ENCODE measurements around the gene ACOT2. TPM values are rescaled to one million over a fixed set of nuclear protein-coding genes. Genes with fewer than 3 reads are reported as not detected.

Gene ACOT2
- total RNA-seq, 4 donors from 2014 or later = 25.9 to 95.0 (median 72.7) TPM

- Histone ChIP-seq H3K27me3 (no peaks in the 10 kb centered on the region), H3K27ac (no peak overlapping the region), H3K36me3 (no peaks in the 10 kb centered on the region), H3K9me3 (no peaks in the 10 kb centered on the region), H3K4me3 (no peak overlapping the region), H3K4me1 (no peaks in the 10 kb centered on the region)
- TF ChIP-seq POLR2A (IDR thresholded peaks at IDR 0.05) = no peak
- no peak for TF ChIP-seq CTCF (IDR thresholded peaks at IDR 0.05)
- no peak for TF ChIP-seq EP300 (IDR thresholded peaks at IDR 0.05)
- 84% methylated on average over 3 of the region's 3 CpGs for WGBS, 2 donors
- DNase-seq (ENCODE audit: low spot score in 2 of 2) = no peak
Observed at GRCh38 chr14:73606271-73606670, 37.3 kb downstream of the ACOT2 start.

- Histone ChIP-seq H3K27me3 (no peaks in the 10 kb centered on the region), H3K4me1 (peaks cover 0 to 4% (median 0%) of the 10 kb centered on the region in 4 donors), H3K9me3 (no peaks in the 10 kb centered on the region), H3K27ac (no peak overlapping the region), H3K4me3 (no peak overlapping the region), H3K36me3 (no peaks in the 10 kb centered on the region)
- DNase-seq (ENCODE audit: low spot score in 2 of 2) = no peak
- TF ChIP-seq CTCF (IDR thresholded peaks at IDR 0.05) (no peak), POLR2A (IDR thresholded peaks at IDR 0.05) (no peak), EP300 (IDR thresholded peaks at IDR 0.05) (no peak)
- 69 to 100% methylated on average over 1 of the region's 1 CpG for WGBS, 2 donors
Observed at GRCh38 chr14:73607241-73607640, 38.2 kb downstream of the ACOT2 start.

GRCh38 chr14:73610687-73611086 lies 41.7 kb downstream of the ACOT2 start:
- no peak for DNase-seq (ENCODE audit: low spot score in 2 of 2)
- WGBS, 2 donors = 29 to 71% methylated on average over 1 to 2 of the region's 2 CpGs
- Histone ChIP-seq H3K4me3 (no peak overlapping the region), H3K9me3 (no peaks in the 10 kb centered on the region), H3K4me1 (peaks cover 0 to 5% (median 0%) of the 10 kb centered on the region in 4 donors), H3K36me3 (no peaks in the 10 kb centered on the region), H3K27me3 (no peaks in the 10 kb centered on the region), H3K27ac (no peak overlapping the region)
- TF ChIP-seq CTCF (IDR thresholded peaks at IDR 0.05) (no peak), POLR2A (IDR thresholded peaks at IDR 0.05) (no peak), EP300 (IDR thresholded peaks at IDR 0.05) (no peak)

- Histone ChIP-seq H3K36me3 (no peaks in the 10 kb centered on the region), H3K4me3 (peak within 1 kb of the TSS; percentile 54 to 76 (median 65)), H3K4me1 (peaks cover 0 to 5% (median 0%) of the 10 kb centered on the region in 4 donors), H3K27me3 (no peaks in the 10 kb centered on the region), H3K9me3 (no peaks in the 10 kb centered on the region), H3K27ac (peak within 1 kb of the TSS; percentile 77 to 91 (median 84))
- peak; percentile 34 to 55 for DNase-seq (ENCODE audit: low spot score in 2 of 2)
- WGBS, 2 donors = 0% methylated on average over 21 to 26 of the region's 84 CpGs
- peak in 1 of 2 donors; percentile 60 for TF ChIP-seq EP300 (IDR thresholded peaks at IDR 0.05)
- peak in 1 of 5 experiments; percentile 8 for TF ChIP-seq CTCF (IDR thresholded peaks at IDR 0.05)
- peak; percentile 9 to 42 for TF ChIP-seq POLR2A (IDR thresholded peaks at IDR 0.05)
Observed at GRCh38 chr14:73612339-73613045, 43.5 kb downstream of the ACOT2 start, which contains the start of gene ACOT6. TSS of gene ACOT6 (plus strand) at chr14:73612517. CDS start at chr14:73612572, 55 bp downstream.

- H3K9me3 ChIP-seq = no peaks in the 10 kb centered on the region
- no peak for TF ChIP-seq EP300 (IDR thresholded peaks at IDR 0.05)
- TF ChIP-seq CTCF (IDR thresholded peaks at IDR 0.05) = no peak
- TF ChIP-seq POLR2A (IDR thresholded peaks at IDR 0.05) = no peak
- peak overlapping the region; percentile 54 to 76 (median 65) for H3K4me3 ChIP-seq
- H3K4me1 ChIP-seq = peaks cover 0 to 5% (median 0%) of the 10 kb centered on the region in 4 donors
- H3K36me3 ChIP-seq = no peaks in the 10 kb centered on the region
- WGBS, 2 donors = 3 to 8% methylated on average over 9 to 13 of the region's 13 CpGs
- peak overlapping the region; percentile 77 to 91 (median 84) for H3K27ac ChIP-seq
- DNase-seq (ENCODE audit: low spot score in 2 of 2) = peak in 1 of 2 donors; percentile 7
- no peaks in the 10 kb centered on the region for H3K27me3 ChIP-seq
Observed at GRCh38 chr14:73613046-73613383, 44.0 kb downstream of the ACOT2 start.
